Measurements from ENCODE around the gene PRDM2. TPM values are rescaled to one million over a fixed set of nuclear protein-coding genes. Genes with fewer than 3 reads are reported as not detected.

The PRDM2 gene
- total RNA-seq: 8.8 and 9.2 TPM in 2 replicates

GRCh38 chr1:13699936-13700520, at the start of gene PRDM2:
TSS of gene PRDM2 (plus strand) at chr1:13700188. CDS start at chr1:13715606, 15,418 bp downstream.

Other genes starting within 250 kb of the PRDM2 start
- 0.11 TPM in 1 of 2 replicates, not detected in the other for gene LRRC38, start 186.2 kb upstream of the PRDM2 start, total RNA-seq
- gene PDPN, start 116.4 kb upstream of the PRDM2 start, total RNA-seq: 48.9 and 62.9 TPM in 2 replicates

All from dermis lymphatic vessel endothelial cell (primary cell).